GM23248 (cell line): ENCODE data around the gene SLC35F2. TPM values are rescaled to one million over a fixed set of nuclear protein-coding genes. Genes with fewer than 3 reads are reported as not detected.
A peak's percentile ranks its signal among the peaks of the same experiment; 100 is the strongest.

ENCODE experiments used
- DNase-seq: peaks from one replicate; pipeline ENCODE4 v3.0.0-alpha.2; 2015
- H2AFZ ChIP-seq: fragments of 200-600 bp; sonication (generic); 2 replicates; pipeline ENCODE4 v1.6.1; 2016; ENCODE audit warnings: antibody characterized with exemption
- H3F3A ChIP-seq: fragments of 200-600 bp; sonication (generic); 2 replicates; pipeline ENCODE4 v1.6.1; 2016; ENCODE audit warnings: mild to moderate bottlenecking, antibody characterized with exemption, mixed run types; ENCODE audit not compliant: insufficient read depth
- H3K27ac ChIP-seq: fragments of 200-600 bp; sonication (generic); 2 replicates; pipeline ENCODE4 v1.5.1; 2016; ENCODE audit warnings: mild to moderate bottlenecking
- H3K27me3 ChIP-seq: fragments of 200-600 bp; sonication (generic); replicated peaks from 2 replicates; pipeline ENCODE4 v1.6.1; 2016; ENCODE audit warnings: mild to moderate bottlenecking; ENCODE audit not compliant: insufficient read depth
- H3K36me3 ChIP-seq: fragments of 200-600 bp; sonication (generic); 2 replicates; pipeline ENCODE4 v1.6.1; 2016; ENCODE audit warnings: low read depth, mild to moderate bottlenecking
- H3K4me1 ChIP-seq: fragments of 200-600 bp; sonication (generic); 2 replicates; pipeline ENCODE4 v1.6.1; 2016; ENCODE audit warnings: mild to moderate bottlenecking; ENCODE audit not compliant: insufficient read depth
- H3K4me2 ChIP-seq: fragments of 200-600 bp; sonication (generic); one replicate; pipeline ENCODE4 v1.6.1; 2016; ENCODE audit warnings: mild to moderate bottlenecking; ENCODE audit not compliant: unreplicated experiment
- H3K4me3 ChIP-seq: fragments of 200-600 bp; sonication (generic); 2 replicates; pipeline ENCODE4 v1.5.1; 2016; ENCODE audit warnings: mild to moderate bottlenecking
- H3K79me2 ChIP-seq: fragments of 200-600 bp; sonication (generic); 2 replicates; pipeline ENCODE4 v1.6.1; 2016; ENCODE audit warnings: mild to moderate bottlenecking; ENCODE audit not compliant: insufficient read depth
- H3K9ac ChIP-seq: fragments of 200-600 bp; sonication (generic); 2 replicates; pipeline ENCODE4 v1.6.1; 2016; ENCODE audit warnings: mild to moderate bottlenecking
- H3K9me2 ChIP-seq: fragments of 200-600 bp; sonication (generic); 2 replicates; pipeline ENCODE4 v1.6.1; 2016; ENCODE audit warnings: mixed run types, mild to moderate bottlenecking, moderate library complexity; ENCODE audit not compliant: insufficient read depth
- H3K9me3 ChIP-seq: fragments of 200-600 bp; sonication (generic); one replicate; pipeline ENCODE4 v1.6.1; 2017; ENCODE audit warnings: low read depth
- H4K20me1 ChIP-seq: fragments of 200-600 bp; sonication (generic); 2 replicates; pipeline ENCODE4 v1.6.0; 2016; ENCODE audit not compliant: insufficient read depth
- EZH2 ChIP-seq: fragments of 200-600 bp; sonication (generic); IDR thresholded peaks from 2 replicates; pipeline ENCODE4 v1.6.1; 2018; ENCODE audit warnings: antibody characterized with exemption, mild to moderate bottlenecking; ENCODE audit not compliant: insufficient read depth, poor library complexity, severe bottlenecking
- EZH2phosphoT487 ChIP-seq: fragments of 200-600 bp; sonication (generic); IDR thresholded peaks from 2 replicates; pipeline ENCODE4 v1.6.1; 2018; ENCODE audit warnings: antibody characterized with exemption, moderate library complexity, mild to moderate bottlenecking, low read depth; ENCODE audit not compliant: insufficient read depth
- WGBS, 2 experiments: methylation state at CpG; one replicate each; pipeline ENCODE4 v1.1.6; 2015 to 2017; ENCODE audit warnings: low lambda C conversion rate in 2 of 2, low coverage in 1 of 2; ENCODE audit errors: missing lambda C conversion rate in 2 of 2; 5-methylcytosine and 5-hydroxymethylcytosine counted together
- in situ Hi-C: fragments of 300-500 bp; cut with MboI; formaldehyde crosslinking; loops from 2 replicates; pipeline ENCODE4 v1.15.0; 2020
- polyA plus RNA-seq: library from polyadenylated mRNA; unstranded; fragments of >200 nt; fragmentation: Nextera tagmentation; extraction: Ambion mirVana; gene quantifications from 2 replicates; pipeline ENCODE4 v1.2.1, GENCODE V29; 2016
- total RNA-seq: library from RNA; depleted of rRNA; stranded (reverse); fragments of >200 nt; shearing (Covaris generic); gene quantifications from 2 replicates; pipeline ENCODE4 v1.2.3, GENCODE V29; 2014

The SLC35F2 gene
- total and polyA plus RNA-seq, 2 experiments from 2014 or later, result 12.4 to 12.9 TPM

- Histone ChIP-seq H3K27ac (no peak overlapping the region), H3K9me3 (no peaks in the 10 kb centered on the region), H3K36me3 (no peaks in the 10 kb centered on the region), H3K4me3 (no peak overlapping the region), H4K20me1 (no peaks in the 10 kb centered on the region), H3K27me3 (no peaks in the 10 kb centered on the region), H3K79me2 (peaks cover 39% of the 10 kb centered on the region), H3K9me2 (no peaks in the 10 kb centered on the region), H2AFZ (no peak overlapping the region), H3F3A (0 out of 2 replicates have a peak, but pooled peaks cover 9% of the 10 kb centered on the region), H3K4me1 (0 out of 2 replicates have a peak, but pooled peaks cover 3% of the 10 kb centered on the region), H3K4me2 (no peak overlapping the region), H3K9ac (no peak overlapping the region)
- TF ChIP-seq EZH2phosphoT487 (no peak), EZH2 (no peak)
- in situ Hi-C loops, result no loop called here
- WGBS, 2 experiments, result 33 to 45% methylated on average over 1 of the region's 1 CpG
- no peak for DNase-seq
Measured at GRCh38 chr11:107848345-107848744, 10.2 kb downstream of the SLC35F2 start.

- no peak overlapping the region for H3K27ac ChIP-seq
- 93 to 96% methylated on average over 2 of the region's 2 CpGs for WGBS, 2 experiments
- H3K9me2 ChIP-seq, result no peaks in the 10 kb centered on the region
- H4K20me1 ChIP-seq, result no peaks in the 10 kb centered on the region
- in situ Hi-C loops, result no loop called here
- peaks cover 13% of the 10 kb centered on the region; the same call in 1 of the 2 replicates for H3F3A ChIP-seq
- H3K9me3 ChIP-seq, result no peaks in the 10 kb centered on the region
- H3K79me2 ChIP-seq, result peaks cover 45% of the 10 kb centered on the region
- H3K36me3 ChIP-seq, result no peaks in the 10 kb centered on the region
- H3K27me3 ChIP-seq, result no peaks in the 10 kb centered on the region
- H3K4me2 ChIP-seq, result no peak overlapping the region
- no peak overlapping the region for H3K4me3 ChIP-seq
- H2AFZ ChIP-seq, result no peak overlapping the region
- no peak for TF ChIP-seq EZH2phosphoT487
- no peak for TF ChIP-seq EZH2
- DNase-seq, result no peak
- peaks cover 10% of the 10 kb centered on the region for H3K4me1 ChIP-seq
- H3K9ac ChIP-seq, result no peak overlapping the region
Measured at GRCh38 chr11:107847184-107847583, 11.4 kb downstream of the SLC35F2 start.

GRCh38 chr11:107844041-107844440, 14.5 kb downstream of the SLC35F2 start:
- H3F3A ChIP-seq, result peaks cover 36% of the 10 kb centered on the region
- H3K9me2 ChIP-seq, result no peaks in the 10 kb centered on the region
- in situ Hi-C loops, result no loop called here
- H4K20me1 ChIP-seq, result no peaks in the 10 kb centered on the region
- H3K9me3 ChIP-seq, result no peaks in the 10 kb centered on the region
- H3K79me2 ChIP-seq, result peaks cover 27% of the 10 kb centered on the region
- no peak overlapping the region for H3K27ac ChIP-seq
- H3K36me3 ChIP-seq, result no peaks in the 10 kb centered on the region
- peak; percentile 82 for DNase-seq
- WGBS, 2 experiments, result 71 to 74% methylated on average over 7 of the region's 7 CpGs
- H3K27me3 ChIP-seq, result no peaks in the 10 kb centered on the region
- H3K4me2 ChIP-seq, result no peak overlapping the region
- H3K4me1 ChIP-seq, result peaks cover 33% of the 10 kb centered on the region
- H2AFZ ChIP-seq, result no peak overlapping the region
- no peak overlapping the region for H3K9ac ChIP-seq
- no peak overlapping the region for H3K4me3 ChIP-seq
- TF ChIP-seq EZH2phosphoT487 (no peak), EZH2 (no peak)

GRCh38 chr11:107842412-107843100, 16.0 kb downstream of the SLC35F2 start:
- 86 to 91% methylated on average over 8 of the region's 8 CpGs for WGBS, 2 experiments
- Histone ChIP-seq H3K4me3 (no peak overlapping the region), H4K20me1 (no peaks in the 10 kb centered on the region), H3K4me1 (peaks cover 35% of the 10 kb centered on the region), H3K27me3 (no peaks in the 10 kb centered on the region), H3K9me2 (no peaks in the 10 kb centered on the region), H3K9me3 (no peaks in the 10 kb centered on the region), H3K9ac (no peak overlapping the region), H3F3A (peaks cover 40% of the 10 kb centered on the region), H3K4me2 (no peak overlapping the region), H3K27ac (no peak overlapping the region), H3K79me2 (peaks cover 31% of the 10 kb centered on the region), H3K36me3 (no peaks in the 10 kb centered on the region), H2AFZ (no peak overlapping the region)
- in situ Hi-C loops, result no loop called here
- no peak for TF ChIP-seq EZH2phosphoT487
- TF ChIP-seq EZH2, result no peak
- no peak for DNase-seq
